HG03103 (cell line): ENCODE results near the gene PGBD5.

Source experiments
- ATAC-seq: cut with Tn5 transposase; IDR thresholded peaks from one replicate; pipeline ENCODE4 v1.9.1; 2021; ENCODE audit warnings: low read depth; ENCODE audit not compliant: unreplicated experiment

PGBD5 gene

DNA sequence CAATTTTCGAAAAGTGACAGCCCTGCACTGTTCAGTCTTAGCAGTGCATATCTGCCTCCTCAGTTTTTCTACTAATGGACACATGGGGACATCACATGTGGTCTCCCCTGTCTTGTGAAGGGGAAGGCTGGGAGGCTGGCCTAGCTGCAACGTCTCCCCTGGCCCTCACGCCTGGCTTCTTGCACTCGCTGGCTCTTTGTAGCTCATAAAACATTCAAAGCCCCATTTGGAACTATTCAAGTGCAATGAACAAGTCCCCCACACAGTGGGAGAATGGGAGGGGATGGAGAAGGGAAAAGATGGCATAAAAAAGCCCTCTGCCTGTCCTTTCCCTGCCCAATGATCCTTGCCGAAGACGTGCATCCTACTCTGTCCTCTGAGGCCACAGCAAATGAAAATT, 73.6 kb downstream of the PGBD5 start:
- no peak for ATAC-seq

DNA sequence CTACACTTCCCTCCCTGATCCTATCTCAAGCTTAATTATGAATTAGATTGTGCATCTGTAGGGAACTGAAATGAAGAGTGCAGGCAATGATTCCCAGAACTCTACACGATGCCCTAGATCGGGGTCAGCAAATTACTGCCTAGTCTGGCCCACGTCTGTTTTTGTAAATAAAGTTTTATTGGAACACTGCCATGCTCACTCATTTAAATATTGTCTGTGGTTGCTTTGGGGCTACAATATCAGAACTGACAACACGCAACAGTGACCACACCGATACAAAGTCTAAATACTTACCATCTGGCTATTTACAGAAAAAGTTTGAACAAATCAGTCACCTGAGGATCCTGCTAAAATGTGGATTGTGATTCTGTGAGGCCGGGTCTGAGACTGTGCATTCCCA, 74.1 kb downstream of the PGBD5 start:
- no peak for ATAC-seq

DNA sequence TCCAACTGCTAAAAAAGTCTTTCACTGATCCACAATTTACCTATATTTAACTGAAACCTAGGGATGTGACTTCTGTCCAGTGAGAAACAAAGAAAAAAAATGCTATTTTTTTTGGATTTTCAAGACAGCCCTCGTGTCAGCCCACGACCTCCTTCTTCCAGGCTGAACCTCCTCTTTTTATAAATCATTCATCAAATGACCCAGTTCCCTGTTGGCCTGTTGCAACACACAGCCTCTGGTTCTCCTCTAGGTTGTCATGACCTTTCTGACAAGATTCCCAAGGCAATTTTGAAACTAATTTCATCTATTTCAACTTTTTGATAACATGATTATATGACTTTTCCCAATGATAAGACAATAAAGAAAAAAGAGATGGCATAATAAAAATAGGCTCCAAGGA, 74.6 kb downstream of the PGBD5 start:
- no peak for ATAC-seq

DNA sequence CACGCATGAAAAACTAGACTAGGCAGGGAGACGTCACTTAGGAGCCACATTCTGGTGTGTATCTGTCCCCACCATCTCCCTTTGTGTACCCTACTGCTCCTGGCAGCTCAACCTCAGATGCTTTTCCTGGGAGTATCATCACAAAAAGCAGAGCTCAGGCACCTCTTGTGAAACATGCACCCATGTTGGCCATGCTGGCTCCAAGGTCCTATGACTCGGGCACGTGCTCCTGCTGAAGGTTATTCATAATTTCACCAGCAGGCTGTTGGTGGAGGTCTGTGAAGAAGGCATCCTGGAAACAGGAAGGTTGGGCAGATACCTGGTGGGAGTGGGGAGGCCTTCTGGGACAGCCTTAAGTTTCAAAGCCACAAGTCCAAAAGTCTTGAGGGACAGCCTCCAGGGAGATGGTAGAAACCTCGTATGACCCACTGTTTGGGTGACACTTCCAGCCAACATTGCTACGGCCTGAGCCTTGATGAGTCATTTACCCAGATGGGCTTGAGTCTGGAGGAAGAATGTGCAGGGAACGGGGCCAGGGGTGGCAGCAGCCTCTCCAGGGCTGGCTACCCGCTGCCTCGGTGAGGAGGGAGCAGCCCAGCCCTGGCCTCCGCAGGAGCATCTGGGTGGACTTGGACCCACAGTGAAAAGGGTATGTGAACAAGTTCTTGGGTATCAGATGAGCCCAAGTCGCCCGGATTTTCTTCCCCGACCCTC, 75.8 kb downstream of the PGBD5 start:
- ATAC-seq = no peak

DNA sequence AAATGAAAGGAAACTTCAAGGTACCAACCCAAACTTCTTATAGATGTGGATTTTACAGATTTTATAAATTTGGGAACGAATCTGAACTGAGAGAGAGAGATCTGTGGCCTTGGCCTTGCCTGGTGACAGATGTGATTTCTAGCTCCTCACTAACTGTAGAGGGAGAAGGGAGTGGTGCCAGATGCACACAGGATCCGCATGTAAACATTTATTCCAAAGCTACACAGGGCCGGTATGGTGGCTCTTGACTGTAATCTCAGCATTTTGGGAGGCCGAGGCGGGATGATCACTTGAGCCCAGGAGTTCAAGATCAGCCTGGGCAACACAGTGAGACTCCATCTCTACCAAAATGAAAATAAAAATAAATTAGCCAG, 77.1 kb downstream of the PGBD5 start:
- ATAC-seq = no peak

DNA sequence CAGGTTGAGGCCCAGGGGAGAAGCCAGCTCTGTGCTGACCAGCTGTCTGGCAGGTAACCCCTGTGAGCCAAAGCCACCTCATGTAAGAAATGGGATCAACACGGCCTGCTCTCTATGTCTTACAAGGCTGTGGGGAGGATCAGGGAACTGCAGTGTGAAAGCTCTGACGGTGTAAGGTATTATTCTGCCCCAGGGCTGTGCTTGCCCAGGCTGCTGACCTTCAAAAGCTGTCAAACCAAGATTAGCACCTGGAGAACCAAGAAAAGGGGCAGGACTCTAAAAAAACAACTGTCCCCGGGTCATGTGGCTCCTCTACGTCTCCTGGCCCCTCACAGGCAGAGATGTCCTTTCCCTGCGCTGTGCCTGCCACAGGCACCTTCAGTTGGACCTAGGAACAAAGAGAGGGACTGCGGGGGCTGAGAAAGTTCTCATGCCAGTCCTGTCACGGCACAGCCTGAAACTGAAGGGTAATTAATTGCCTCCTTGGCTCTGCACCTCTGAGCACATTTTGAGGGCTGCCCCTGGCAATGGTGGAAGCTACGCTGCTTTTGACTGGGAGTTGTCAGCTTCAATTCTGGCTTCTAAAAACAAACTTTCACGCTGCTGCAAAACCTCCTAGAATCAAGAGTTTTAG, 77.6 kb downstream of the PGBD5 start:
- ATAC-seq = no peak

DNA sequence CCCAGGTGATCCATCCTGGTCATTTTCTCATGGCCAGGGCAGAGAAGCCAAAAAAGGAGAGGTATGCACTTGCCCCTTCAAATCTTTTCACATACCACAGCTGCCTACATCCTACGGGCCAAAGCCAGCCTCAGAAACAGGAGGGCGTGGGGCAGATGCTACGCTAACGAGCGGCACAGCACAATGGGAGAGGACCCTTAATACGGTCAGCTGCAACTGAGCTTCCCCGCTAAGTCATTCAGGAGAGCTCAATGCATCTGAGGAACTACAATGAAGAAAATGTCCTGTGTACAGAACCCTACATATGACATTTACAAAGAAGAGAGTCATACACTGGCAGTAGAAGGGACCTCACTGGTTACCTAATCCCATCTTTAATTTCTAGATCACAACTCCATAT, 78.2 kb downstream of the PGBD5 start:
- ATAC-seq = no peak

DNA sequence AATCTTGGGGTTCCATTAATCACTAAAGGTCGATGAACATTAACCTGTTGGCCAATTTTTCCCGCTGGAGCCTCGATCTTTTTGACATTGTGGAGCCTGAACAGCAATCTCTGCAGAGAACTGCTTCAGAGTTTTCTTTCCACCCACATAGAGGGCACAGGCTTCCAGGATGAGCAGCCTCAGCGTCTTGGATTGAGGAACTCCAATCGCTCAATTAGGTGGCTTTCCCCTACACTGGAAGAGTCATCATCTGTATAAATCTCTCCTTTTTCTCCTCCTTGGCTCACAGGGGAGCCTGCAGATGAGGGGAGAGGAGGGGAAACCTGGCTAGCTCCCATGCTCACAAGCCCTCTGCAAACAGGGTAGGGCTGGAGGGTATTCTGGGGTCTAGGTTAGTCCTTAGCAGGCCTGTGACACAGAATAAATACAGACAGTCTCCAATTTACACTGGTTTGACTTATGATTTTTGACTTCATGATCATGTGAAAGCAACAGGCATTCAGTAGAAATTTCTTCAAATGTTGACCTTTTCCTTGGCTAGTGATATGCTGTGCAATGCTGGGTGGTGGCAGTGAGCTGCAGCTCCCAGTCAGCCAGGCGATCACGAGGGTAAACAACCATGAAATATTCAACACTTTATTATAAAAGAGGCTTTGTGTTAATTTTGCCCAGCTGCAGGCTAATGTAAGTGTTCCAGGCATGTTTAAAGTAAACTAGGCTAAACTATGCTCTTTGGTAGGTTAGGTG, 80.8 kb downstream of the PGBD5 start:
- no peak for ATAC-seq

DNA sequence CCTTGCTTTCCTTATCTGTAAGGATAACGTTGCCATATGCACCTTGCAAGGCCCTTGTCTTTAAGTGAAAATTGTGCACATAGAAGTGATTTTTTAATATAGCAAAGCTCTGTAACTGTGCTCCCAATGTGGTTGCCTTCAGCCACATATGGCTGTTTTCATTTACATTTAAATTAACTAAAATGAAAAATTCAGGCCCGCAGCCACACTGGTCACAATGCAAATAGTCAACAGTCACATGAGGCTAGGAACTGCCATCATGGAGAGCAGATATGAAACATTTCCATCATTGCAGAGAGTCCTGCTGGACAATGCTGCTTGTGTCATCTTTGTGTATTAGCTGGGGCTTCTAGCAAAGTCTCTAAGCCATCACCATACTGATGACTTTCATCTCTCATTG, 83.4 kb downstream of the PGBD5 start:
- ATAC-seq = no peak

DNA sequence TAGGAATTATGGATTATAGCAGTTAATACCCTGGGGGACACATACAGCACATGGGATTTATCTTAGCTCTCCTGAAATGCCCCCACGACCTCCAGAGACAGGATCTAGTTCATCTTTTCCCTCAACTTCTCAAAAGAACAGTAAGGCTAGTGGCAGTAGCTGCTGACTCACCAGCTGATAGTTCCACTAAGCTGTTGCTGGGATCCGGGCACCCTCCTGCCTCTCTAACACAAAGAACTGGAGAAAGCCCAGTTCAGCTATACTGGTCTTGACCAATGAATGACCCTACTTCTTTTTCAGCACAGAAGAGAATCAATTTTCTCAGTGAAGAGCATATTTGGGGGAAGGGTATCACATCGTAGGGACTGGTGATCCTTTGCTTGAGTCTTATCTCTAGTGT, 84.1 kb downstream of the PGBD5 start:
- no peak for ATAC-seq

DNA sequence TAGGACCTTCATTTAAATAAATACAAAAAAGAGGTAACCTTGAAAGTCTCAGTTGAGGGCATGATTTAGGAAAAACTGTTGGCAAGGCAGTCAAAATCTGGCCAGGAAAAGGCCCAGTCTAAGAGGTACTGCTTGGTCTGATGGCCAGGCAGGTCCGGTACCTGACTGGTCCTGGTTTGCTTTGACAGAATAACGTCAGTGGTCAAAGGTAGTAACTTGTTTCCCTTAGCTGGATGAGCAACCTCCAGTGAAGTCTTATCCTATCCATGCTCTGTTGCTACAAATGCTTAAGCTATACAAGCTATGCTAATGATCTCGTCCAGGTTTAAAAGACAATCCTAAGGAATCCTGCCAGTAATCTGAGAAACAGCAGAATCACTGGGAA, 85.0 kb downstream of the PGBD5 start:
- ATAC-seq = no peak

DNA sequence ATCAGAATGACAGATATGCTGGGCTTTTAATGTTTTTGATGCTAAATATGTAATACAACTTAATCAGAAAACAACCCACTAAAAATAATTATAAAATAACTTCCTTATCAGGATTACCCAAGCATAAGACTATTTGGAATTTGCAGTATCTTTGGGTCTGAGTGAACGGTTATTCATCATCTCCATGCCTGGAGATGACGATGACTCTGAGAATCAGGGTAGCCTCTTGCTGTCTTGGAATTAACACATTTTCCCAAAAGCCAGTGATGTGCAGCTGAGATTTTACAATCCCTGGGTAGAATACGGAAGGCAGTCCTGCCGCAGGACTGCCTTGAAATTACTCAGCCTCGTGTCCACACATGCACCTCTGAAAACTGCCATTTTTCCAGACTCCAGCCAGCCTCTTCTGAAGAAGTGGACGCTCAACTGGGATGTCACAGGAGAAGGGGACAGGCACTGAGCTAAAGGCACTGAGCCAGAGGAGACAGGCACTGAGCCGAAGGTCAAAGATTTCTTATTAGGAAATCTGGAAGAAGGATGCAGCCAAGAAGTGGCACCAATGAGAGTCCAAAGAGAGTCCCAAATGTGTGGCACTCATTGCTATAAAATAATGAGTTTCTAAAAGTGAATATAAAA, 85.5 kb downstream of the PGBD5 start:
- no peak for ATAC-seq

DNA sequence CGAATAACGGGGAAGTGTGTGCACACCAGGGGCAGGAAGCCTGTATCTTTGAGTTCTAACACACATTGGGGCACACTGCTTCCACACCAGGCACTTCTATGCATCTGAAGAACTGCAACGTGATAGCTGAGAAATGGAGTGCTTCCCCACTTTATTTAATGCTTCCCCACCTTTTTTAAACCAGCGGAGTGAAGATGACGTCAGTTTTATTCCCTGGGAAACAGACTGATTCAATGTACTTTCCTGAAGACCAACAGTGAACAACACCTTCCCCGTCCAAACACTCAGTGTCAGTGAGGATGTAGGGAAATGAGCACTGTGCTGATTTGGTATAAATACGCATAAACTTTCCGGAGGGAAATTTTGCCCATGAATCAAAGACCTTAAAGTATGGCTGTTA, 87.1 kb downstream of the PGBD5 start:
- ATAC-seq = no peak

DNA sequence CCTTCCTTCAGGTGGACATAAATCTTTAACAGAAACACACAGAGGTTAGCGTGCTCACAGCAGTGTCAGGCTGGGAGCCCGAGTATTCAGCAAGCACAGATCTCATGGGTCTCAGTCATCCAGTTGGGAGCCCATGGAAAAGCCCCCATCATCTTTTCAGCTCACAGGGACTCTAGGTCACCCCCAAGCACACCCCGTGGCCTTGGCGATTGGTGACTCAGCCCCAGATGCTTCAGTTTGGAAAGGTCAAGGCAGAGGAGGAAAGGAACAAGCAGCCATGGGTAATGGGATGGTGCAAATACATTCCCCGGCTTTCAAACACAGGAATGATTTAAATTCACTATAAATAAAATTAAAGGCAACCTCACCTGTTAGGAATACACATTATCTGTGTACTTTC, 88.9 kb downstream of the PGBD5 start:
- ATAC-seq = no peak

DNA sequence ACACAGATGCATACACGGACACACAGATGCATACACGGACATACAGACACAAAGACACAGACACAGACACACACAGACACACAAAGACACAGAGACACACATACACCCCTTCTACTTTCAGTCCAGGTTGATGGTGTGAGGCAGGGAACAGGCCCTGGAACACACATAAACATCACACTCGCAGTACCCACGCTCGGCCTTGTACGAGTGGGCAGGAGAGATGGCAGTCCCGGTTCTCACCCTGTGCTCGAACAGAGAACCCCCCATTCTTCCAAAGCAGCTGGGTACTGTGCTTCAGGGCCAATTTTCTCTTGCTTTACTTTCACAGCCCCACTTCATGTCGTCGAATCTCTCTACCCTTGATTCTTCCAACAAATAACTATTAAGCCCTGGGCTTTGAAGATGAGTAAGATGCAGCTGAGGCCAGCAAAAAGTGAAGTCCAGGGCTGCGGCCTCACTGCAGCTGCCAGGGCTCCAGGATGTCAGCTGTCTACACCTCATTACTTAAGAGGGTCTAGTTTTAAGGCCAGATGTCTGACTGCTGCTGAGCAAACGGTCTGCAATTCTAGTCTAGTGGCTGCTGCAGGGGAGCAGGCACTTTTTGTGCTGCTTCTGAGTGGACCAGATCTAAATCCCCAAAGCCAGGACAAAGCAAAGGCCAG, 90.1 kb downstream of the PGBD5 start:
- no peak for ATAC-seq

DNA sequence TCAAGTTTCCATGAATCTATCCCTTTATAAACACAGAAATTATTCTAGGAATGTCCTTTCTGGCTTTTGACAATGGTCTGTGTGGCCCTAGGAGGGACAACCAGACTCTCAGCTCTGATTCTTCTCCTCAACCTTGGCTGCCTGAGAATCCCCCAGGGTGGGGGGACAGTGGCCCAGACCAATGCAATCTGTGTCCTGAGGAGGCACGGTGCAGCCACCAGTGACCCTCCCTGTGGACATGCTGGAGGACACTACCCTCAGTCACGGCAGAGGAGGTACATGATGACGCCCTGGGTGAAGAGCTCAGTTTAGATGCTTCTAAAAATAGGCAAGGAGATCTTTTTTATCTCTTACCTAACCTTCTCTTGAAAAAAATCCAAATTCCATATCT, 91.7 kb downstream of the PGBD5 start:
- ATAC-seq = no peak

DNA sequence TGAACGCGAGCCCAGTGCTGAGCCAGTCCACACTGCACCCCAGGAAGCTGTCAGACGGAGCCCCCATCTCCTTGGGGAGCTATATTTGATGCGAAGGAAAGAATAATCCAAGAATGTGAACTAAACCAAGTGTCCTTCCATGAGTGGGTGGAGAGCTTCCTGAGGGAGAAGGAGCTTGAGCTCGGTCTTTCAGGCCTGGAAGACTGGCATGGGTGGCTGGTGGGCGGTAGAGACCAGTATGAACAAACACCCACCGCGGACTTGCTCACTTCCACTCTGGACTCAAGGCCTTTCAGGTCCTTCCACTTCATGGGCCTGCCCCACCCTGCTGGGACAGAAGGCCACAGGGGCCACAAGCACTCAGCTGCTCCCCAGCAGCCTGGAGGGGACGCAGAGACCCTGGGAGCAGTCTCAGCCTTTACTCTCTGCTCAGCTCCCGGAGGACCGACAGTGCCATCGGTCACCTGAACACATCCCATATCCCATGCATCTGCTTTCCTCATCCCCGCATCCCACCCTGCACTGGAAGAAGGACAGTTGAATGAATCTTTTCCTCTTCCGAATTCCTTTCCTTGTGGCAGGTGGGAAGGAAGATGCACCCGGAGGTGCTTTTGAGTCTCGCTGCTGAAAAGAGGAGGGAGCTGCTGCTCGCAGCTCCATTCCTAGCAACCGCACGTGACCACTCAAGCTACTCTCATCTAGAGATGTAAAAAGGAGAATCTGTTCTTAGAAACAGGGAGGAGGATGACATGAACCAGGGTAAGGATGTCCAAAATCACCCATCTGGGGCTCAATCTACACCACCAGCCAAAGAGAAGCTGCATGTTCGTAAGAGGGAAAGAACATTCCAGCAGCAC, 92.3 kb downstream of the PGBD5 start:
- ATAC-seq = no peak

DNA sequence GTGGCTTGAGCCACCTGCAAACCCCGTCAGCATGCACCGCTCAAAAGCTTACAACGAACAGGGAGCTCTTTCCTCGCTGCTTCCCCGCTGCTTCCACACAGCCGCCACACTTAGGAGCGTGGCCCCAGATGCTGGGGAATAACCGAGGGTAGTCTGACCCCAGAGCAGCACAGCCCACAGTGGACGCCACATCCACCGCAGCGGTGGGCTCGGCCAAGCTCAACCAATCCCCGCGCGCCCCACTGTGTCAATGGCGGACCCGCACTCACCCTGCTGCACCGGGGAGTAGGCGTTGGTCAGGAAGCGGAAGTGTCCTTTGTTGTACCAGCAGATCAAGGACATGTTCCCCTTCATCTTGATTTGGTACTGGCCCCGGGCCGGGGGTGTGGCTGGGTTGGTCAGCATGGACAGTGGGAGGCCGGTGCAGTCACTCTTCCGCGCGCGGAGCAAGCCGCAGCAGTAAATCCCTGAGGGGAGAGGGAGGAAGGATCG, 93.5 kb downstream of the PGBD5 start:
- no peak for ATAC-seq

DNA sequence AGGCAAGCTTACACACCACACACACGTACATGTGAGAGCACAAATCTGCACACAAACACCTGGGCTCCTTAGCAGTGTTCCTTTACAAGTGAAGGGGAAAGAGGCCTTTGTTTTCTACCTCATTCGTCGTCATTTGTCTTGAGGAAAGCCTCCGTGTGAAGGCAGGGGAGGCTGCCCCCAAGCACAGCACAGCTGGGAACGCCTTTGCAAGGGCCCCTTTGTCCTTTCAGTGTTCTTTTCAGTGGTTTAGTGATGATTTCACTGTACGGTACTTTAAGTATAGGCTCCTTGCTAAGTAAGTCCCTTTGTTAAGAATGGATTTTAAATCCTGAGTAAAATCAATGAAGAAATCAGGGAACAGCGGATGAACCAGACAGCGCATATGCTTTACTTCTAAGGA, 94.1 kb downstream of the PGBD5 start:
- no peak for ATAC-seq

DNA sequence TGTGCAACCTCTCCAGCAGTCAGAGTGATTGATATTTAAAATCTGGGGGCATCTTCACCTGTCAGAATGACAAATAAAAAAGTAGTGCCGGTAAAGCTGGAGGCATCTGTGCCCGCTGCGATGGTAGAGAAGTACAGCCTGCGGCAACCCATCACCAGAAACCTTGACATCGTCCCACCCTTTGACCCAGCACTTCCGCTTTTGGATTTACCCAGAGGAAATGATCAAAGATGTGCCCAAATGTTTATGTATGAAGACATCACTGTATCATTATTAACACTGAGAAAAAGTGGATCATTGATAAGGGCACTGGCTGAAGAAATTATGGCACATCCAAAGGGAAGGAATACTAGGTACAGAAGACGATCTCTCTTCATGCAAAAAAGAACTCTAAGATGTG, 96.0 kb downstream of the PGBD5 start:
- no peak for ATAC-seq
